Measurements from ENCODE around the gene BEGAIN.

- TF ChIP-seq CTCF (IDR thresholded peaks at IDR 0.05) (no peak), POLR2A (IDR thresholded peaks at IDR 0.05) (no peak), EP300 (IDR thresholded peaks at IDR 0.05) (no peak), POLR2AphosphoS5 (IDR thresholded peaks at IDR 0.05) (no peak)
Measured at GRCh38 chr14:100580316-100581227, 6.6 kb downstream of the BEGAIN start.
